OCI-LY1 (cell line): Measurements from ENCODE around the gene SLAMF6.
"Not testable (repeated sequence)": the region's sequence is repeated elsewhere in the genome, so short reads cannot be mapped to it uniquely, and the experiment has no call there.

Experiments
- H2AFZ ChIP-seq: fragments of 200-600 bp; sonication (generic), shearing (Covaris generic); 2 replicates; pipeline ENCODE4 v1.6.0; 2014; ENCODE audit warnings: antibody characterized with exemption, mild to moderate bottlenecking, low read length
- H3F3A ChIP-seq: fragments of 200-600 bp; sonication (generic), shearing (Covaris generic); 2 replicates; pipeline ENCODE4 v1.6.0; 2014; ENCODE audit warnings: mild to moderate bottlenecking, antibody characterized with exemption, low read length, moderate library complexity; ENCODE audit not compliant: insufficient read depth
- H3K27ac ChIP-seq: fragments of 200-600 bp; sonication (generic); 2 replicates; pipeline ENCODE4 v1.5.1; 2014; ENCODE audit warnings: low read length, mixed run types, mild to moderate bottlenecking, low read depth; ENCODE audit not compliant: poor library complexity, severe bottlenecking
- H3K27me3 ChIP-seq: fragments of 200-600 bp; sonication (generic); 2 replicates; pipeline ENCODE4 v1.6.0; 2014; ENCODE audit warnings: antibody characterized with exemption, mild to moderate bottlenecking, low read length, moderate library complexity; ENCODE audit not compliant: insufficient read depth
- H3K36me3 ChIP-seq: fragments of 200-600 bp; sonication (generic); 2 replicates; pipeline ENCODE4 v1.6.1; 2014; ENCODE audit warnings: mild to moderate bottlenecking, antibody characterized with exemption, low read length, moderate library complexity, mixed read lengths; ENCODE audit not compliant: insufficient read depth
- H3K4me1 ChIP-seq: fragments of 200-600 bp; sonication (generic); 2 replicates; pipeline ENCODE4 v1.5.1; 2014; ENCODE audit warnings: mild to moderate bottlenecking, low read length, moderate library complexity; ENCODE audit not compliant: insufficient read depth, severe bottlenecking
- H3K4me2 ChIP-seq: fragments of 200-600 bp; sonication (generic), shearing (Covaris generic); 2 replicates; pipeline ENCODE4 v1.6.1; 2014; ENCODE audit warnings: low read length
- H3K4me3 ChIP-seq: fragments of 200-600 bp; sonication (generic); 2 replicates; pipeline ENCODE4 v1.5.1; 2014; ENCODE audit warnings: low read length, low read depth, mild to moderate bottlenecking, mixed read lengths; ENCODE audit not compliant: poor library complexity, severe bottlenecking
- H3K79me2 ChIP-seq: fragments of 200-600 bp; shearing (Covaris generic); 2 replicates; pipeline ENCODE4 v1.6.1; 2016; ENCODE audit warnings: mixed run types, low read length, mixed read lengths; ENCODE audit not compliant: insufficient read depth
- H3K9ac ChIP-seq: fragments of 200-600 bp; sonication (generic), shearing (Covaris generic); 2 replicates; pipeline ENCODE4 v1.6.1; 2014; ENCODE audit warnings: mild to moderate bottlenecking, low read length, mixed read lengths
- H3K9me2 ChIP-seq: fragments of 200-600 bp; sonication (generic), shearing (Covaris generic); 2 replicates; pipeline ENCODE4 v1.6.1; 2014; ENCODE audit warnings: low read depth, mild to moderate bottlenecking, low read length, mixed read lengths
- H3K9me3 ChIP-seq: fragments of 200-600 bp; shearing (Covaris generic); 2 replicates; pipeline ENCODE4 v1.6.1; 2014; ENCODE audit warnings: low read length, mixed read lengths
- H4K20me1 ChIP-seq: fragments of 200-600 bp; sonication (generic), shearing (Covaris generic); 2 replicates; pipeline ENCODE4 v1.6.0; 2016; ENCODE audit warnings: mild to moderate bottlenecking, low read length; ENCODE audit not compliant: insufficient read depth
- CTCF ChIP-seq: fragments of 200-600 bp; sonication (generic), shearing (Covaris generic); IDR thresholded peaks from 2 replicates; pipeline ENCODE4 v1.5.1; 2017; ENCODE audit warnings: mild to moderate bottlenecking, antibody characterized with exemption, low read length, moderate library complexity, mixed read lengths
- EZH2 ChIP-seq: fragments of 200-600 bp; sonication (generic), shearing (Covaris generic); IDR thresholded peaks from 2 replicates; pipeline ENCODE4 v1.8.0; 2017; ENCODE audit warnings: borderline replicate concordance, mixed run types, mild to moderate bottlenecking, antibody characterized with exemption, low read length, moderate library complexity, mixed read lengths

The SLAMF6 gene

GRCh38 chr1:160567858-160568682 is 45.0 kb upstream of the SLAMF6 start:
- TF ChIP-seq CTCF (no peak), EZH2 (no peak)
- H3K9ac ChIP-seq, result peak overlapping the region; percentile 31; the same call in 1 of the 2 replicates

GRCh38 chr1:160567341-160567740 is 44.3 kb upstream of the SLAMF6 start:
- Histone ChIP-seq H3K36me3 (peaks cover 22% of the 10 kb centered on the region), H3F3A (no peaks in the 10 kb centered on the region), H3K4me2 (no peak overlapping the region), H3K4me3 (no peak overlapping the region), H3K27me3 (no peaks in the 10 kb centered on the region), H3K27ac (peak overlapping the region; percentile 57), H2AFZ (no peak overlapping the region), H4K20me1 (no peaks in the 10 kb centered on the region), H3K9me3 (peaks cover 3% of the 10 kb centered on the region; the same call in 1 of the 2 replicates), H3K4me1 (peaks cover 28% of the 10 kb centered on the region), H3K9me2 (no peaks in the 10 kb centered on the region), H3K79me2 (no peaks in the 10 kb centered on the region), H3K9ac (no peak overlapping the region)
- TF ChIP-seq CTCF (no peak), EZH2 (no peak)

More at GRCh38 chr1:160567858-160568682, 45.0 kb upstream of the SLAMF6 start:
- Histone ChIP-seq H4K20me1 (no peaks in the 10 kb centered on the region), H3K4me3 (no peak overlapping the region), H3K9me3 (no peaks in the 10 kb centered on the region), H3K9me2 (no peaks in the 10 kb centered on the region), H3K36me3 (peaks cover 18% of the 10 kb centered on the region), H3K27me3 (no peaks in the 10 kb centered on the region), H3K27ac (peak overlapping the region; percentile 57), H2AFZ (no peak overlapping the region), H3K79me2 (no peaks in the 10 kb centered on the region), H3K4me1 (peaks cover 28% of the 10 kb centered on the region), H3K4me2 (peak overlapping the region; percentile 8; the same call in 1 of the 2 replicates), H3F3A (no peaks in the 10 kb centered on the region)

- Histone ChIP-seq H3F3A (no peaks in the 10 kb centered on the region), H3K36me3 (peaks cover 22% of the 10 kb centered on the region), H3K27ac (no peak overlapping the region), H2AFZ (no peak overlapping the region), H3K4me1 (peaks cover 28% of the 10 kb centered on the region), H3K4me3 (no peak overlapping the region), H3K9ac (no peak overlapping the region), H3K9me2 (no peaks in the 10 kb centered on the region), H3K9me3 (peaks cover 3% of the 10 kb centered on the region; the same call in 1 of the 2 replicates), H3K4me2 (no peak overlapping the region), H4K20me1 (no peaks in the 10 kb centered on the region), H3K27me3 (no peaks in the 10 kb centered on the region), H3K79me2 (no peaks in the 10 kb centered on the region)
- TF ChIP-seq EZH2 (no peak), CTCF (no peak)
Measured at GRCh38 chr1:160565564-160565963, 42.5 kb upstream of the SLAMF6 start.

GRCh38 chr1:160563230-160563629 is 40.2 kb upstream of the SLAMF6 start:
- H3K36me3 ChIP-seq, result peaks cover 30% of the 10 kb centered on the region
- H3K27ac ChIP-seq, H3K9ac ChIP-seq, H3K4me2 ChIP-seq, H3F3A ChIP-seq, H4K20me1 ChIP-seq, H3K4me3 ChIP-seq, H2AFZ ChIP-seq, H3K27me3 ChIP-seq, H3K9me2 ChIP-seq, H3K79me2 ChIP-seq, H3K4me1 ChIP-seq: not testable (repeated sequence)
- H3K9me3 ChIP-seq, result peaks cover 10% of the 10 kb centered on the region; the same call in 1 of the 2 replicates

- H3K79me2 ChIP-seq, H2AFZ ChIP-seq, H3K27me3 ChIP-seq, H3K4me2 ChIP-seq, H3K4me1 ChIP-seq, H3F3A ChIP-seq, H3K9me2 ChIP-seq, H4K20me1 ChIP-seq, H3K4me3 ChIP-seq, H3K9ac ChIP-seq, H3K27ac ChIP-seq: not testable (repeated sequence)
- peaks cover 30% of the 10 kb centered on the region for H3K36me3 ChIP-seq
- peaks cover 10% of the 10 kb centered on the region; the same call in 1 of the 2 replicates for H3K9me3 ChIP-seq
Measured at GRCh38 chr1:160562745-160563144, 39.7 kb upstream of the SLAMF6 start.
